Measurements from ENCODE around the gene BRD1.

The BRD1 gene

DNA sequence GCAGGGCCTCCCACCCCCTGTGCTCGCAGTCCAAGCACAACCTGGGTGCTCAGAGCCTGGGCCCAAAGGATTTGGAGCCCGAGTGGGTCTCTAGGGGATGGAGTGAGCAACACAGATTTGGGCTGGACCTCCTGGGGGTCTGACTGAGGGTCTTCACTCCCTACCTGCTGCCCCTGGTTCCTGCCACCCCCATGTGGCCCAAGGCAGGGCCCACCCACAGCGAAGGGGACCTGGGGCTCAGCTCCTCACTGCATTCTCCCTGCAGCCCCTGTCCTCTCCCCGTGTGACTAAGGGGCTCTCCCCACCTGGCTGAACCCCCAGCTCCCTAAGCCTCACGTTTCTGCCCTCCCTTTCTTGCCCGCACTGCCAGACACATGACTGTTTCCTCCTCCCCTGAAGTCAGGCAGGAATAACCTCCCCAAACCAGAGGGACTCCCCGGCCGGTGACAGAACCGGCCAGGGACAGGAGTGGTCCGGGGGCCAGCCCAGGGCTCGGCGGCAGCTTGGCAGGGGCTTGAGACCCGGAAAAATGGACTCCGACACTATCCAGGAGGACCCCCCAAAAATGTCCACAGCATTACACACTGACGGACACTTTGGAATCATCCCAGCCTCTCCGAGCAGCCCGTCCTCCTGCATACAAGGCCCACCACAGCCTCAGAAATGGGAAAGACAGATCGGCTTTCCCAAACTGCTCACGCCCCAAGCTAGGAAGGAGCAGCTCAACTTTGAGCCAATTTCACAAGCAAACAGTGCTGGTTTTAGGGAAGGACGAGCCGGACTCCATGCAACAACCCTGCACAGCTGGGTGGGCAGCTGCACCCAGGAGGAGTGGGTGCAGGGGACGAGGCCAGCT is 57.8 kb downstream of the BRD1 start:
- TF ChIP-seq FOXP2 (optimal IDR thresholded peaks at IDR 0.05; ENCODE audit: borderline replicate concordance, extremely low read depth, extremely low read length, insufficient read depth): no peak
- TF ChIP-seq TAF1 (IDR thresholded peaks at IDR 0.05; ENCODE audit: borderline replicate concordance, insufficient read depth, low read length): no peak
- TF ChIP-seq POLR2AphosphoS5 (IDR thresholded peaks at IDR 0.05; ENCODE audit: low read depth, low read length): no peak
- no peak for TF ChIP-seq REST (IDR thresholded peaks at IDR 0.05; ENCODE audit: insufficient read depth in 1 of 2, low read depth in 2 of 2, low read length in 2 of 2)
- TF ChIP-seq SIN3A (IDR thresholded peaks at IDR 0.05; ENCODE audit: borderline replicate concordance, insufficient read depth, low read length): no peak

DNA sequence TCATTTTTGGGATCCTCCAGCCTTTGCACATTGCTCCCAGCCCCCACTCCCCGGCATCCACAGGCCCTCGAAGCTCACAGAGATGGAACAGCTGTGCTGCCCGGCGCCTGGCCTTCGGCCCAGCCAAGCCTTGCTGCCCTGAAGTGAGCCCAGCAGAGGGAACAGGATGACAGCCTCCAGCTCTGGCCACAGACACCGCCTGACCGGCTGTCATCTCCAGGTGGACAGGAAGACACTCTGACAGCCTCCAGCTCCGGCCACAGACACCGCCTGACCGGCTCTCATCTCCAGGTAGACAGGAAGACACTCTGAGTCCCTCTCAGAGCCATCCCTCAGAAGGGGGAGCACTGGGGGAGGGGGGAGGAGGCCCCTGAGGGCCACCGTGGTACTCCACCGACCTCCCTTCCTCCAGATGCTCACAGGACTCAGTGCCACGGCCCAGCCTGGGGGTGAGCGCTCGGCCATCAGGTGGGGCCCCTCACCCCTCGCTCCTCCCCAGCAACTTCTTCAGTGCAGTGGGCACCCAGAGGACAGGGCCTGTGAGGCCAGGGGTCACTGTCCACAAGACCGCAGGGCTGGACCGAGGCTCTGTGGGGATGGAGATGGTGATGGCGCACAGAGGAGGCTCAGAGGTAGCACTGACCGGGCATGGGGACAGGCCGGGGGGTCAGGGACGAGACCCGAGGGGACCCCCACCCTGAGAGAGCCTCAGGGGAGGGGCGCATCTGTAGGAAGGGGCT is 58.6 kb downstream of the BRD1 start:
- TF ChIP-seq SIN3A (IDR thresholded peaks at IDR 0.05; ENCODE audit: borderline replicate concordance, insufficient read depth, low read length) (no peak), REST (IDR thresholded peaks at IDR 0.05; ENCODE audit: insufficient read depth in 1 of 2, low read depth in 2 of 2, low read length in 2 of 2) (no peak), FOXP2 (optimal IDR thresholded peaks at IDR 0.05; ENCODE audit: borderline replicate concordance, extremely low read depth, extremely low read length, insufficient read depth) (no peak), POLR2AphosphoS5 (IDR thresholded peaks at IDR 0.05; ENCODE audit: low read depth, low read length) (no peak), TAF1 (IDR thresholded peaks at IDR 0.05; ENCODE audit: borderline replicate concordance, insufficient read depth, low read length) (no peak)

DNA sequence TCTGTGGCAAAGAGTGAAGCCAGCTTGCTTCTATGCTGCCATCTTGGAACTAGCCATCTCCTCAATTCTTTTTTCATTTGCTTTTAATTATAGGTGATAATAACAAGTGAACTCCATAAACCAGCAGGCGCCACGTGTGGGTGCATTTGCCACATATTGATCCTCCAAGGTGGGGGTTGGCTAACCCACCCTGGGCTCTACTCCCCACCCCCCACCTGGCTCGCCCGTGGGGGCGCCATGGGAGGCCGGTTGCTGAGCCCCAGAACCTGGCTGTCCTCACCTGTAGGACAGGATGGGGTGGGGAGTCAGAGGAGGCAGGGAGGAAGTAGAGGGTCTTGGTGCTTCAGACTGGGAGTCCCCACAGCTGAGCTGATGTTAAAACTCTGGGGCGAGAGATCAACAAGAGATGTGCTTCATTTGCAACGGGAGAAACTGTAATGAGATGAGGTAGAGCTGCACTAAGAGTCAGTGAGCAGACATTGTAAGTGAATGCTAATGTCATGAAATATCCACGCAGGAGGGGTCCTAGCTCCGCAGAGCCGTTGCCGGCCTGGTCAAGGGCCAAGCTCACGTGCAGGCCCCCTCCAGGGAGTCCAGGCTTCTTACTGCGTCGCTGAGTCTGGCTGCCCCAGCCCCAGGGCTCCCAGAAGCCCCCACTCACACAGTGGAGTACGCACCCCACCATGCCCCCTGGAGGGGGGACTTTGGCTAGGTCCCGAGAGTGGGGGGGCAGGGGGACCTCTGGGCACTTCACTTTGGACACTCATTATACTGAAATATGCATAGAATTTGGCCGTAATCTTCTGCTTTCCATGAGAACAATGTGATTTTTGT is 59.4 kb downstream of the BRD1 start:
- TF ChIP-seq TAF1 (IDR thresholded peaks at IDR 0.05; ENCODE audit: borderline replicate concordance, insufficient read depth, low read length): no peak
- no peak for TF ChIP-seq POLR2AphosphoS5 (IDR thresholded peaks at IDR 0.05; ENCODE audit: low read depth, low read length)
- TF ChIP-seq FOXP2 (optimal IDR thresholded peaks at IDR 0.05; ENCODE audit: borderline replicate concordance, extremely low read depth, extremely low read length, insufficient read depth): no peak
- TF ChIP-seq SIN3A (IDR thresholded peaks at IDR 0.05; ENCODE audit: borderline replicate concordance, insufficient read depth, low read length): no peak
- no peak for TF ChIP-seq REST (IDR thresholded peaks at IDR 0.05; ENCODE audit: insufficient read depth in 1 of 2, low read depth in 2 of 2, low read length in 2 of 2)

DNA sequence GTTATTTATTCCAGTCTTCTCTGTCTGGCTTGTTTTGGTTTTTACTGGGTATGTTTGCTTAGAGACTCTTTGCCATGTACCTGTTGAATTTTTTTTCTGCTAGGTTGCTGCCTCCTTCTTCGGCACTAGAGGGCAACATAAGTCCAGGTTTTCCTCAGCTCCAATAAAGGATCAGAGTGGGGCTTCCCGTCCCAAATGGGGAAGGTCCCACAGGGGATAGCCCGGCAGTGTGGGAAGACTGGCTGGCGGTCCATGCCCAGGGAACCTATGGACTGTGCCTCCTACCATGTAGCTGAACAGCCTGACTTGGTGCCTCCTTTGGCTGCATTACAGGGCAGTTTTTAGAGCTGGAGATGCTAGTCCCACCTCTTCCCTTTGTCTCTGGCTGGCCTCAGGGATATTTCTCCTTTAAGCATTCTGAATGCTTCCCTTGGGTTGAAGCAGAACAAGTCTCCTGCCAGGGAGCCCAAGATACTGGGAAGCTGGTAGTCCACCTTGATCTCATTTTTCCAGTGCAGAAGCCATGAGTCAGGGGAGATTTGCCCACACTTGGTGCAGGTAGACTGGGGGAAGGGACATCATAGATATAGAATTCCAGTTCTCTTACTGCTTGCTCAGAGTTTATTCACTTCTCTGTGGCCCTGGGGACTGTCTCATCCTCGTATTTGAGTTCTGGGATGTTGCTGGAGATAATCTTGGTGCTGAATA is 60.2 kb downstream of the BRD1 start:
- TF ChIP-seq TAF1 (IDR thresholded peaks at IDR 0.05; ENCODE audit: borderline replicate concordance, insufficient read depth, low read length): no peak
- TF ChIP-seq FOXP2 (optimal IDR thresholded peaks at IDR 0.05; ENCODE audit: borderline replicate concordance, extremely low read depth, extremely low read length, insufficient read depth): no peak
- TF ChIP-seq POLR2AphosphoS5 (IDR thresholded peaks at IDR 0.05; ENCODE audit: low read depth, low read length): no peak
- TF ChIP-seq REST (IDR thresholded peaks at IDR 0.05; ENCODE audit: insufficient read depth in 1 of 2, low read depth in 2 of 2, low read length in 2 of 2): no peak
- TF ChIP-seq SIN3A (IDR thresholded peaks at IDR 0.05; ENCODE audit: borderline replicate concordance, insufficient read depth, low read length): no peak
